Breast epithelium (tissue), 3 donors: ENCODE data around the gene SHISA6.

Experiments used
- POLR2A ChIP-seq: fragments of 450-650 bp; IDR thresholded peaks from one replicate; pipeline ENCODE4 v1.6.1; 2016; ENCODE audit warnings: antibody characterized with exemption, mild to moderate bottlenecking, moderate library complexity
- POLR2AphosphoS5 ChIP-seq, 3 donors: sonication (generic); formaldehyde crosslinking; IDR thresholded peaks; one replicate each; pipeline ENCODE4 v1.6.1; 2017; ENCODE audit warnings: antibody characterized with exemption in 3 of 3
- TF ChIP-seq, protein P1 (sequence below), 3 donors: fragments of 450-650 bp; IDR thresholded peaks; one replicate each; pipeline ENCODE4 v1.5.1; 2016 to 2017; ENCODE audit warnings: antibody characterized with exemption in 3 of 3, mild to moderate bottlenecking in 3 of 3, moderate library complexity in 3 of 3

- no peak for TF ChIP-seq POLR2AphosphoS5 (IDR thresholded peaks at IDR 0.05)
- TF ChIP-seq, protein P1, sequence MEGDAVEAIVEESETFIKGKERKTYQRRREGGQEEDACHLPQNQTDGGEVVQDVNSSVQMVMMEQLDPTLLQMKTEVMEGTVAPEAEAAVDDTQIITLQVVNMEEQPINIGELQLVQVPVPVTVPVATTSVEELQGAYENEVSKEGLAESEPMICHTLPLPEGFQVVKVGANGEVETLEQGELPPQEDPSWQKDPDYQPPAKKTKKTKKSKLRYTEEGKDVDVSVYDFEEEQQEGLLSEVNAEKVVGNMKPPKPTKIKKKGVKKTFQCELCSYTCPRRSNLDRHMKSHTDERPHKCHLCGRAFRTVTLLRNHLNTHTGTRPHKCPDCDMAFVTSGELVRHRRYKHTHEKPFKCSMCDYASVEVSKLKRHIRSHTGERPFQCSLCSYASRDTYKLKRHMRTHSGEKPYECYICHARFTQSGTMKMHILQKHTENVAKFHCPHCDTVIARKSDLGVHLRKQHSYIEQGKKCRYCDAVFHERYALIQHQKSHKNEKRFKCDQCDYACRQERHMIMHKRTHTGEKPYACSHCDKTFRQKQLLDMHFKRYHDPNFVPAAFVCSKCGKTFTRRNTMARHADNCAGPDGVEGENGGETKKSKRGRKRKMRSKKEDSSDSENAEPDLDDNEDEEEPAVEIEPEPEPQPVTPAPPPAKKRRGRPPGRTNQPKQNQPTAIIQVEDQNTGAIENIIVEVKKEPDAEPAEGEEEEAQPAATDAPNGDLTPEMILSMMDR (IDR thresholded peaks at IDR 0.05): no peak
- no peak for TF ChIP-seq POLR2A
Measured at GRCh38 chr17:11216976-11217375, 24.0 kb upstream of the SHISA6 start.
